ENCODE results near the gene ACADS.
"Not testable (repeated sequence)": the region's sequence is repeated elsewhere in the genome, so short reads cannot be mapped to it uniquely, and the experiment has no call there.

The ACADS gene

GRCh38 chr12:120732198-120732597, 6.6 kb downstream of the ACADS start:
- DNase-seq (ENCODE audit: low read depth): not testable (repeated sequence)

- DNase-seq (ENCODE audit: low read depth): no peak
Measured at GRCh38 chr12:120733574-120733973, 7.9 kb downstream of the ACADS start.

- no peak for DNase-seq (ENCODE audit: low read depth)
Measured at GRCh38 chr12:120734210-120734609, 8.6 kb downstream of the ACADS start.

- no peak for DNase-seq (ENCODE audit: low read depth)
Measured at GRCh38 chr12:120735181-120735580, 9.6 kb downstream of the ACADS start.

GRCh38 chr12:120736404-120737331, 11.0 kb downstream of the ACADS start:
- no peak for DNase-seq (ENCODE audit: low read depth)

- no peak for DNase-seq (ENCODE audit: low read depth)
Measured at GRCh38 chr12:120737557-120738251, 12.1 kb downstream of the ACADS start.

GRCh38 chr12:120738252-120739030, 12.8 kb downstream of the ACADS start:
- DNase-seq (ENCODE audit: low read depth): no peak

- no peak for DNase-seq (ENCODE audit: low read depth)
Measured at GRCh38 chr12:120739031-120739762, 13.6 kb downstream of the ACADS start.

GRCh38 chr12:120739821-120740613, 14.4 kb downstream of the ACADS start:
- no peak for DNase-seq (ENCODE audit: low read depth)

- no peak for DNase-seq (ENCODE audit: low read depth)
Measured at GRCh38 chr12:120740871-120741270, 15.2 kb downstream of the ACADS start.

GRCh38 chr12:120741476-120742421, 16.1 kb downstream of the ACADS start:
- DNase-seq (ENCODE audit: low read depth): no peak

- no peak for DNase-seq (ENCODE audit: low read depth)
Measured at GRCh38 chr12:120744922-120745493, 19.4 kb downstream of the ACADS start.

- no peak for DNase-seq (ENCODE audit: low read depth)
Measured at GRCh38 chr12:120748242-120748641, 22.6 kb downstream of the ACADS start.

- no peak for DNase-seq (ENCODE audit: low read depth)
Measured at GRCh38 chr12:120749256-120749655, 23.6 kb downstream of the ACADS start.

- no peak for DNase-seq (ENCODE audit: low read depth)
Measured at GRCh38 chr12:120750806-120751205, 25.2 kb downstream of the ACADS start.

- DNase-seq (ENCODE audit: low read depth): no peak
Measured at GRCh38 chr12:120751389-120751788, 25.8 kb downstream of the ACADS start.

GRCh38 chr12:120754792-120755191, 29.2 kb downstream of the ACADS start:
- no peak for DNase-seq (ENCODE audit: low read depth)

- DNase-seq (ENCODE audit: low read depth): no peak
Measured at GRCh38 chr12:120755269-120755668, 29.6 kb downstream of the ACADS start.

GRCh38 chr12:120757226-120757742, 31.7 kb downstream of the ACADS start:
- DNase-seq (ENCODE audit: low read depth): no peak
